Natural killer cell (primary cell): ENCODE results near the gene ADAMTSL5. TPM values are rescaled to one million over a fixed set of nuclear protein-coding genes. Genes with fewer than 3 reads are reported as not detected.
A peak's percentile ranks its signal among the peaks of the same experiment; 100 is the strongest.

Experiments used
- ATAC-seq, 3 donors: fragments of 150-1000 bp in 2 of 3; fragments of 200-7000 bp in 1 of 3; cut with Tn5 transposase; 1 replicate in 1 of 3; 2 replicates in 2 of 3; pipeline ENCODE4 v1.10.0; 2021; ENCODE audit warnings: mild to moderate bottlenecking in 2 of 3, moderate library complexity in 2 of 3
- DNase-seq, 2 donors: peaks; one replicate each; pipeline versions ENCODE4 v3.0.0 to v3.0.0-alpha.2; 2013 to 2021; ENCODE audit warnings: mixed read lengths in 1 of 2
- H3K27ac ChIP-seq: one replicate; pipeline ENCODE4 v1.5.1; 2013; ENCODE audit warnings: mild to moderate bottlenecking, low read length
- H3K27me3 ChIP-seq: one replicate; pipeline ENCODE4 v1.6.1; 2013; ENCODE audit warnings: low read length; ENCODE audit not compliant: control insufficient read depth, insufficient read depth
- H3K36me3 ChIP-seq: one replicate; pipeline ENCODE4 v1.6.1; 2013; ENCODE audit warnings: low read length; ENCODE audit not compliant: control insufficient read depth, insufficient read depth
- H3K4me1 ChIP-seq: one replicate; pipeline ENCODE4 v1.6.1; 2013; ENCODE audit warnings: low read length; ENCODE audit not compliant: control insufficient read depth, insufficient read depth
- H3K4me3 ChIP-seq: one replicate; pipeline ENCODE4 v1.5.1; 2013; ENCODE audit warnings: low read length
- H3K9me3 ChIP-seq: one replicate; pipeline ENCODE4 v1.6.1; 2013; ENCODE audit warnings: low read length; ENCODE audit not compliant: control insufficient read depth, insufficient read depth
- H3K27ac Mint-ChIP-seq, 2 donors: one replicate each; pipeline ENCODE4 v1.8.0; 2022; ENCODE audit warnings: mild to moderate bottlenecking in 2 of 2, mixed read lengths in 2 of 2, moderate library complexity in 1 of 2
- H3K27me3 Mint-ChIP-seq, 2 donors: one replicate each; pipeline ENCODE4 v1.8.0; 2022; ENCODE audit warnings: low read depth in 2 of 2, mixed read lengths in 2 of 2
- H3K36me3 Mint-ChIP-seq: one replicate; pipeline ENCODE4 v1.8.0; 2022; ENCODE audit warnings: mixed read lengths
- H3K4me1 Mint-ChIP-seq, 2 donors: one replicate each; pipeline ENCODE4 v1.8.0; 2022; ENCODE audit warnings: mixed read lengths in 2 of 2
- H3K4me3 Mint-ChIP-seq: one replicate; pipeline ENCODE4 v1.8.0; 2022; ENCODE audit warnings: mild to moderate bottlenecking, moderate library complexity, mixed read lengths
- H3K9me3 Mint-ChIP-seq, 2 donors: one replicate each; pipeline ENCODE4 v1.8.0; 2022; ENCODE audit warnings: mixed read lengths in 2 of 2
- WGBS: methylation state at CpG from one replicate; pipeline ENCODE4 v1.1.7; 2013; ENCODE audit warnings: missing lambda C conversion rate; ENCODE audit not compliant: insufficient coverage; 5-methylcytosine and 5-hydroxymethylcytosine counted together
- intact Hi-C: fragments of 100-400 bp; cut with micrococcal nuclease; formaldehyde crosslinking; loops from one replicate; pipeline ENCODE4 v1.14.2; 2022
- total RNA-seq, 4 donors: library from RNA; stranded (reverse); fragments of 120-200 nt in 1 of 4; gene quantifications; one replicate each; pipeline versions ENCODE4 v1.2.3 to v1.2.4, GENCODE V29; 2013 to 2022
- TF ChIP-seq, protein P1 (sequence below): fragments of 200-600 bp; IDR thresholded peaks from one replicate; pipeline ENCODE4 v1.8.0; 2022; ENCODE audit warnings: antibody characterized with exemption

Gene ADAMTSL5
- total RNA-seq, 3 donors from 2014 or later (not counting 1 experiment from before 2014, with no cell fraction given), result 0.70 to 2.5 (median 1.0) TPM

DNA sequence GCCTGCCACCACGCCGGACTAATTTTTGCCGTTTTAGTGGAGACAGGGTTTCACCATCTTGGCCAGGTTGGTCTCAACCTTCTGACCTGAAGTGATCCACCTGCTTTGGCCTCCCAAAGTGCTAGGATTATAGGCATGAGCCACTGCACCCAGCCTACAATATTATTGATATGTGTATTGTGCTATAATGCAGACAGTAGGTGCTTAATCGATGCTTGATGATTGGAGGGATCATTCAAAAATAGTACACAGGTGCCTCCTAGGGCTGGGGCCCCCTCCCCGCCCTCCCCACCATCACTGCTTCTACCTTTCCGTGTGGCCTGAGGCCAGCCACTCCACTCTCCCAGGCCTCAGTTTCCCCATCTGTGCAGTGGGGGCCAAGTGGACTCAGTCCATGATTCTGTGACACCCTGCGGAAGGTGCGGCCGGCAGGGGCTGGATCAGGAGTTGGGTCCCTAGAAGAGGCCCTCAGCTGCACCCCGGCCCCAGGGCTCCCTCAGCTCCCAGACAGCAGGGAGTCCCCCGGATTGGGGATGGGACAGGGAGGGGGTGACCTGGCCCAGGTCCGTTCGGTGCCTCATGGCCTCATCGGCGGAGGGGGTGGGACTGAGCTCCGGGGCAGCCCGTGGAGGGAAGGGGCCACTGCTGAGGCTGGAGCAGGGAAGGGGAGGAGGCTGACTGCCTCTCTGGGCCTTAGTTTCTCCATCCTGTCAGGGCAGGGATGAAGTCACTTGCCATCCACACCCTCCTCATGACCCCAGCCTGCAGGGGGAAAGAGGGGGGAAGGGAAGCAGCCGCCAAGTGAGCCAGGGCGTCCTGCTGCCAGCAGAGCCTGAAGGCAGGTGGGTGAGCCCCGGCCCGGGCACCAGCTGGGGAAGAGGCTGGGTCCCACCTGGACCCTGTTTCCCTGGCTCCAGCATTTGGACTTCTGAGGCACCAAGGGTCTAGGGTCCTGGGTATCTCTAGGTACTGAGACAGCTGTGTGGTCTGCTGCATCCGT is 1.2 kb downstream of the ADAMTSL5 start:
- peaks cover 5 to 20% of the 10 kb centered on the region in 2 donors for H3K4me1 Mint-ChIP-seq
- peaks cover 12% of the 10 kb centered on the region for H3K27me3 ChIP-seq
- peaks cover 34% of the 10 kb centered on the region for H3K4me1 ChIP-seq
- H3K36me3 Mint-ChIP-seq, result no peaks in the 10 kb centered on the region
- no peaks in the 10 kb centered on the region for H3K9me3 Mint-ChIP-seq
- H3K27ac ChIP-seq, result no peak overlapping the region
- H3K4me3 Mint-ChIP-seq, result peak overlapping the region; percentile 64
- 51% methylated on average over 21 of the region's 22 CpGs for WGBS
- ATAC-seq, result no peak
- peaks cover 9% of the 10 kb centered on the region for H3K9me3 ChIP-seq
- H3K27me3 Mint-ChIP-seq, result peaks cover 6 to 22% of the 10 kb centered on the region in 2 donors
- no peak overlapping the region for H3K4me3 ChIP-seq
- H3K27ac Mint-ChIP-seq, result no peak overlapping the region
- intact Hi-C loops, result no loop called here
- no peaks in the 10 kb centered on the region for H3K36me3 ChIP-seq
- TF ChIP-seq, protein P1, sequence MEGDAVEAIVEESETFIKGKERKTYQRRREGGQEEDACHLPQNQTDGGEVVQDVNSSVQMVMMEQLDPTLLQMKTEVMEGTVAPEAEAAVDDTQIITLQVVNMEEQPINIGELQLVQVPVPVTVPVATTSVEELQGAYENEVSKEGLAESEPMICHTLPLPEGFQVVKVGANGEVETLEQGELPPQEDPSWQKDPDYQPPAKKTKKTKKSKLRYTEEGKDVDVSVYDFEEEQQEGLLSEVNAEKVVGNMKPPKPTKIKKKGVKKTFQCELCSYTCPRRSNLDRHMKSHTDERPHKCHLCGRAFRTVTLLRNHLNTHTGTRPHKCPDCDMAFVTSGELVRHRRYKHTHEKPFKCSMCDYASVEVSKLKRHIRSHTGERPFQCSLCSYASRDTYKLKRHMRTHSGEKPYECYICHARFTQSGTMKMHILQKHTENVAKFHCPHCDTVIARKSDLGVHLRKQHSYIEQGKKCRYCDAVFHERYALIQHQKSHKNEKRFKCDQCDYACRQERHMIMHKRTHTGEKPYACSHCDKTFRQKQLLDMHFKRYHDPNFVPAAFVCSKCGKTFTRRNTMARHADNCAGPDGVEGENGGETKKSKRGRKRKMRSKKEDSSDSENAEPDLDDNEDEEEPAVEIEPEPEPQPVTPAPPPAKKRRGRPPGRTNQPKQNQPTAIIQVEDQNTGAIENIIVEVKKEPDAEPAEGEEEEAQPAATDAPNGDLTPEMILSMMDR, result no peak
- no peak for DNase-seq

- Histone ChIP-seq H3K9me3 (peaks cover 9% of the 10 kb centered on the region), H3K27ac (no peak overlapping the region), H3K4me1 (peaks cover 34% of the 10 kb centered on the region), H3K27me3 (peaks cover 12% of the 10 kb centered on the region), H3K36me3 (no peaks in the 10 kb centered on the region), H3K4me3 (no peak overlapping the region)
- peaks cover 10 to 25% of the 10 kb centered on the region in 2 donors for H3K4me1 Mint-ChIP-seq
- no peak overlapping the region for H3K27ac Mint-ChIP-seq
- H3K36me3 Mint-ChIP-seq, result no peaks in the 10 kb centered on the region
- WGBS, result 47% methylated on average over 9 of the region's 9 CpGs
- no peak overlapping the region for H3K4me3 Mint-ChIP-seq
- ATAC-seq (no peak), DNase-seq (no peak)
- H3K27me3 Mint-ChIP-seq, result peaks cover 6 to 23% of the 10 kb centered on the region in 2 donors
- no peaks in the 10 kb centered on the region for H3K9me3 Mint-ChIP-seq
- intact Hi-C loops, result no loop called here
- TF ChIP-seq, protein P1, result no peak
Measured at GRCh38 chr19:1510807-1511206, 2.0 kb downstream of the ADAMTSL5 start.

DNA sequence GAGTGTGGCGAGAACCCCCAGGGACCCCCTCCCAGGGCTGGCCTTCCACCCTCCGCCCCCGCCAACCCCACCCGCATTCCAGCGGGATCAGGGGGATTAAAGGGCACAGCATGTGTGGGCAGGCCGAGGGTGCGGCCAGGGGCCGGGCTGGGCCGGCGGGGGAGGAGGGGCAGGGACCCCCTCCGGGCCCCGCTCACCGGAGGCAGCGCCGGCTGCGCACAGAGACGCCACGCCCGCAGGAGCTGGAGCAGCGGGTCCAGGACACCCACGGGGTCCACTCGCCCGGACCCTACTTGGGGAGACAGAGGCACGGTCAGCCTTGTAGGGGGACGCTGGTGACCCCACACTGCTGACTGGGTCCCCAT is 2.4 kb downstream of the ADAMTSL5 start:
- H3K36me3 Mint-ChIP-seq, result no peaks in the 10 kb centered on the region
- H3K27me3 Mint-ChIP-seq, result peaks cover 9 to 23% of the 10 kb centered on the region in 2 donors
- ATAC-seq, result no peak
- Histone ChIP-seq H3K4me1 (peaks cover 34% of the 10 kb centered on the region), H3K36me3 (no peaks in the 10 kb centered on the region), H3K27ac (no peak overlapping the region), H3K4me3 (no peak overlapping the region), H3K9me3 (peaks cover 9% of the 10 kb centered on the region), H3K27me3 (peaks cover 12% of the 10 kb centered on the region)
- TF ChIP-seq, protein P1, result no peak
- no peak overlapping the region for H3K4me3 Mint-ChIP-seq
- no peak overlapping the region for H3K27ac Mint-ChIP-seq
- peaks cover 10 to 25% of the 10 kb centered on the region in 2 donors for H3K4me1 Mint-ChIP-seq
- intact Hi-C loops, result no loop called here
- no peaks in the 10 kb centered on the region for H3K9me3 Mint-ChIP-seq
- 41% methylated on average over 25 of the region's 25 CpGs for WGBS
- DNase-seq, result no peak
